Stimulated activated CD8-positive, alpha-beta memory T cell treated with anti-CD3 and anti-CD28 coated beads, Interleukin-12 subunit alpha, Interleukin-12 subunit beta, amount 100 ng/mL, for 1 hour (primary cell): ENCODE results near the gene ARMH2.

ENCODE experiments used
- DNase-seq: peaks from one replicate; pipeline ENCODE4 v3.0.0-alpha.2; 2020; ENCODE audit warnings: low read depth

The ARMH2 gene

GRCh38 chr6:24798740-24799540 lies at the start of gene ARMH2:
ARMH2 (minus strand) TSS chr6:24798917; CDS start chr6:24798857, 60 bp downstream.
- no peak for DNase-seq

GRCh38 chr6:24848461-24848860 lies 49.7 kb upstream of the ARMH2 start:
- no peak for DNase-seq

- no peak for DNase-seq
Measured at GRCh38 chr6:24847402-24847801, 48.7 kb upstream of the ARMH2 start.

- no peak for DNase-seq
Measured at GRCh38 chr6:24845578-24845977, 46.9 kb upstream of the ARMH2 start.

DNA sequence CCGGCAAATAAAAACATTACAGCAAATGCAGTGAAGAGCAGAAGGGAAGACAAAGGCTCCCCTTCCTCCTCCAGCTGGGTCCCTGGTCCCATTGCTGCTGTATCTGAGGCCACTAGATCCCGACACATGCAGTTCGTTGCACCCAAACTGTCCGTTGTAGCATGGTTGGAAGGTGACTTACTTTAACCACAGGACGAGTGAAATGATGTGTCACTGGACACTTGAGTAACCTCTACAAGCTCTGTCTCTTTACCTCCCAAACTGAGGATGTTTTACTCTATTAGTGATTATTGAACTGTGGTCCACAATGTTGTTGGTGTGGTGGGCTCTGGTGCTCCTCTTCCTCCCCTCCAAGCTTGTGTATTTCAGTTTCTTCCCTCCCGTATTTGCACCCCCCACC lies 46.2 kb upstream of the ARMH2 start:
- DNase-seq, result no peak

DNA sequence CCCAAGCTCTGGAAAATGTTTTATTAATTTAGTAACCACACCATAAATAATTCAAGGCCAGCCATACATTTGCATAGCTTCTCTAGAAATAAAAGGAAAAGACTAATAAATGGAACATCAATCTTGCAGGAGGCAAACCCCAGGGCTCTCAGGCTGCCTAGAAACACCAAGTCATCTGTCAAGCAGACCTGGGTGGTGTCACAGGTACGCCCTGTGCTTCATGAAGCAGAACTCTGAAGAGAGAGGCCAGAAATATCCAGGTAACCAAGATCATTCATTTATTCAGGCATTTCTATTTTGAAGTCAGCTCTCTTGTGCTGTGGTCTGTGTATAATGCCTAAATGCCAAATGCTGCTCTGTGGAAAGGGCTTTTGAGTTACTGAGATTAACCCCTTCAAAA lies 45.3 kb upstream of the ARMH2 start:
- DNase-seq, result no peak

DNA sequence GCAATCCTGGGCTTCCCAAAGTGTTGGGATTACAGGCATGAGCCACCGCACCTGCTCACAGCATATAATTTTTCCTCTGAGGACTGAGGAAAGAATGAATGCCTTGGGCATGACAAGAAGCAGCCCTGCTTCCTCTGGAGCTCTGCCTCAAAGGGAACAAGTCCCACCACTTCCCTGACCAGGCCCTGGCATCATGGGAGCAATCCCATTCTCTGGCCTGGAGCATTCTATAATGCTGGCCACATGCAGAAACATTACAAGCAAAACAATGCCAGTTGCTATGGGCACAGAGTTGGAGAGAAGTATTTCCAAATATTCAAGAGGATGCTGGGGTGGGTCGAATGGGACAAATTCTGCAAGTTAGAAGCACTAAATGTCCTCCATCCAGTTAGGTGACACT lies 41.5 kb upstream of the ARMH2 start:
- DNase-seq, result no peak

GRCh38 chr6:24838994-24839393 lies 40.3 kb upstream of the ARMH2 start:
- DNase-seq, result no peak

DNA sequence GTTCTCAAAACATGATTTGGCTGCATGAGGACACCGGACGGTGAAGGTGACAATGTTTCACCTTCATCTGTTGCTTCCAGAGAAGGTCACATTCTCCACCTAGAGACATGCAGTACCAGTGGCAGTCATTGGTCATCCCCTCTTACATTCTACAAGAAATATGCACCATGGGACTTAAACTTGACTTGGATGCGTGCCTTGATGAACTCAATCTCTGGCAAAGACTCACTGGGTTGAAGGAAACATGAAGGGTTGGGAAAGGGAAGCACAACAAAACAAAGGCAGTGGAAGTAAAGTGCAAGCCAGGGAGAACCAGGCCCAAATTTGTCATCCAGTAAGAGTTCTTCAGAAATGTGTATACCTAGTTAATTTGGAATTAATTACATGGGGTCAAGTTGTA lies 39.4 kb upstream of the ARMH2 start:
- no peak for DNase-seq

DNA sequence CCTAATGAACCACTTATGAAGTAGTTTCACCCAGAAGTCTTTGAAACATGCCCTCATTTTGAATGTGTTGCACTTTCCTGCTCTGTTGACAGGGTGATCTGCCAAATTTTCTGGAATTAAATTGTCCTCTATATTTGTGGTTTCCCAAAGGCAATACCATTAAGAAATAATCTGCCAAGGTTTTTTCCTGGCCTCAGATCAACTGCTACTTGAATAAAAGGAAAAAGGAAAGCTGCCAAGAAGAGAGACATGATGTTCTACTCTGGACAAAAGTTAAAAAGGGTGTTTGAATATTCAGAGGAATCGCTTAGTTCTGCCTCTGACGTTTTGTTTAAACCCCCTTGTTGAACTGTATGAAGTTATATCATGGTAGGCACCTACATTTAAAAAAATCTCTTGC lies 37.4 kb upstream of the ARMH2 start:
- DNase-seq, result no peak

- no peak for DNase-seq
Measured at GRCh38 chr6:24833711-24834386, 35.1 kb upstream of the ARMH2 start.

DNA sequence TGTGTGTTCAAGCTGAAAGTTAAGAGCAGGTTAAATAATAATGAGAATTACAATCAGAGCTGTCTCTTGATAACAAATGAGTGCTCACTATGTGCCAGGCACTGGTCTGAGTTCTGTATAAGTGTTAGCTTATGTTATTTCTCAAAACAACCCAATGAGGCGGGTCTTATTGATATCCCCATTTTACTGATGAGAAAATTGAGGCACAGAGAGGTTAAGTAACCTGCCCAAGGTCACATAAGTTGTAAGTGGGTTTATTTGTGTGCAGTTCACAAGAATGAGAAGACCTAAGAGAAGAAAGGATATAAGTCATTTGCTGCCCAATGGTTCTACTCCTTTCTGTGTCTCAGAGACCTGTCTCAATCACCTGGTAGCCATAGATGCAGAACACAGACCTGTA lies 34.1 kb upstream of the ARMH2 start:
- no peak for DNase-seq

DNA sequence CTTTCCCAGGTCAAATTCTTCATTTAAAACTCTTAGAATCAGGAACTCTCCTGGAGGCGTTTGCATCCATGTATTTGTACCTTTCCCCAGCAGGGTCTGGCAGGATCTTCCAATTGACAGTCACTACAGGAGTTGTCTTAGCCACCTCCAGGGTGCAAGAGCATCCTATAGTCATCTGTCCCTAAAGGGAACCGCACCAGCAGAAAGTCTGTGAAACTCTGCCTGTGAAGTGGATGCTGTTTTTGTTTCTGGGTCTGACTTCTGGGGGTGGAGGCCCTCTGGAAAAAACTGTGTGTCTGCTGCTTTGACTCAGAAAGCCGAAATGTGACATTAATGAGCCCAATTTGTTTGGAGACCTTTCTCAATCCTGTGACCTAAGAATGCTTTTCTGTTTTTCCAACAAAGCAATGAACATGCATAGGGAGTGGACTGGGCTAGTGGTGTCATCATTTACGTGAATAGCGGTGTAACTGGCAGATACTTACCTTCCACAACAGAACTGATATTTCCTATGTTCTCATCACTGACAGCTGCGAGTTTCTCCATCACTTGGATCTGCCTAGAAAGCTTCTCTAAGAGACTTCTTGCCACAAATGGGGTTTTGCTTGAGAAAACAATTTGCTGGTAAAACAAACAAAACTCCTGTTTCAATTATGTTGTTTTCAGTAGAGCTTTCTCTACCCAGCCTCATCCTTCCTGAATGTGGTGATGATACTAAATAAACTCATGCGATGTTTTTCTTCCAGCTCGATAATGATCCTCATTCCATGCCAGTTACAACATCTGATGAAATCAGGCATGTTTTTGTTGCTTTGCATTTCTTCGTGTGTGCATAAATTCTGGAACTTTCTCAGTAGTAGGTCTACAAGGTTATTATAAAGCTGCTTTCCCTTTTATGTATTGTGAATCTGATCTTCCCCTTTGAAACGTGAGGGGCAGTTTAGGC lies 33.3 kb upstream of the ARMH2 start:
- no peak for DNase-seq

- DNase-seq, result no peak
Measured at GRCh38 chr6:24829657-24830056, 30.9 kb upstream of the ARMH2 start.

GRCh38 chr6:24827970-24828369 lies 29.3 kb upstream of the ARMH2 start:
- no peak for DNase-seq

DNA sequence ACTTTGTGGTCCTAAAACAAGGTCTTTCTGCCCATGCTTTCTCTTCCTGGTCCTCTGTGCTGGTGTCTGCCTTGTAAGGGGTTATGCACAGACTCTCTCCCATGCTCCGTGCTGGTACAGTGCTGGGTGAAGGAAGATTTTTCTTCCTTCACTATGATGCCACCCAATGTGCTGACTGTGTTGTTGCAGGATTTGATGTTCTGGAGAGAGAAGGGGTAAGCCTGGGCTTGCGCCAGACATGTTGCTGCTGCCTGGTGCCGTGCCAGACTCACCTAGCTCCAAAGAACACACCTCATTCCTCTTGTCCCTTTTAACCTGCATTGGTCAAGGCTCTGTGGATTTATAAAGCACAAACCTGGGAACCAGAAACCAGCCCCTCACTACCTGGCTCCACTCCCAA lies 28.4 kb upstream of the ARMH2 start:
- DNase-seq, result no peak

DNA sequence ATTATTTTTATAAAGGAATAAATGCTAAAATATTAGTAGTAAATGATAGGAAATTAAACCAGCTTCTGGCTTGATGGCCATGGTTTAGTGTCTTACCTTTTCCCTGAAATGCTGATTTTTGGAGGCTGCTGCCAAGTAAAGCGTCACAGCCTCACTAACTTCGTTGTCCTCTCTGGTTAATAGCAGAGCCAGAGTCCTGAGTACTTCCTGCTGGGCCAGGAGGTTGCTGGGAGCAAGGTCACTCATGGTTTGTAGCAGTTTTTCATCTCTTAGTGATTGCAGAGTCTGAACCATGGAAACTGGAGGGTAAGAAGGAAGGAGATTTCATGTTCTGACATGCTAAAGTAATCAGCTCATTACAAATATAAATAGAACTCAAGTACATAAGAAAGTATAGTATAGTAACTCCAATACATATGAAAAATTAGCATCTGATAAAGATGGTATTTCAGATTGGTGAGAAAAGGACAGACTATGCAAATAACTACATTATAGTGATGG lies 26.5 kb upstream of the ARMH2 start:
- DNase-seq, result no peak

DNA sequence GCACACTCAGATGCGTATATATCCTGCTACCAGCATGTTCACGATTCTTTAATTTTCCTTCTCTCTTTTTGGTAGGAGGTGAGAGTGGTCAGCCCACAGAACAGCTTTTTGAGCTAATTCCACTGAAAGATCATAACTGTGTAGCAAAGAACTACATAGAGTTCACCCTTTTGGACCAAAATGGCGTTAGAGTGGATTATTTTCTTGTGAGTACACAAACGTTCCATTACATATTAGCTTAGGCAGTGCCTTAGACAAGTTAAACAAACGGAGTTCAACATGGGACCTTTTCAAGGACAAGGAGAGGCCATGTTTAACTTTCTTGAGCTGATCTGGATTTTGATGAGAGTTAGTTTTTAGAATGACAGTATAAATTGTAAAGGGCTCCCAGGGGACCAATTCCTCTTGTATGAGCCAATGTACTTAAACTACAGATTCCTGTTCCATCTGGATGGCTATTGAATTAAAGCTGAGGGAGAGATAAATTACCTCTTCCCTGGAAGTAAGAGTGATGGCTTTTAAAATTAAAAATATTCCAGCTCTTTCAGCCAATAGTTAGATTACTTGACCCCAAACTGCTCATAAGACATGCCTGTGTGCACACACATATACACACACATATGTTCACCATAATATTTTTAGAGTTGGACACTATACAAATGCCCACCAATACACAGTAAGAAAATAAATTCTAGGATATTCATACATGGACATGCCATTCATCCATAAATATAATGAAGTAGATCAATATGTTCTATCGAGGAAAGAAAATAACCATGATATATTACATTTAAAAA lies 25.6 kb upstream of the ARMH2 start:
- DNase-seq, result no peak

GRCh38 chr6:24823185-24823584 lies 24.5 kb upstream of the ARMH2 start:
- no peak for DNase-seq

DNA sequence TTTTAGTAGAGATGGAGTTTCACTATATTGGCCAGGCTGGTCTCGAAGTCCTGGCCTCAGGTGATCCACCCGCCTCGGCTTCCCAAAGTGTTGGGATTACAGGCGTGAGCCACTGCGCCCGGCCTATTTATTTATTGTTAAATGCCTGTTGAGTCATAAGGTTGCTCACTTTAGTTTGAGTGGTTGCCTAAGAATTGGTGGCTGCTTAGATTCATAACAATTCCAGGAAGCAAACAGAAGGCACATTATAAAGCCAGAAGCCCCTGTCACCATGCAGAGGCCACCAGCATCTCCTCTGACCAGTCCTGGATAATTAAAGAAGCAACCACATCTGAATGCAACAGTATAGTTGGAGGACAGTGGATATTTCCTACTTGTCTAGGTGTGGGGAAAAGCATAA lies 24.0 kb upstream of the ARMH2 start:
- no peak for DNase-seq

- DNase-seq, result no peak
Measured at GRCh38 chr6:24821860-24822444, 23.2 kb upstream of the ARMH2 start.
